Pancreas (tissue), 10 donors: ENCODE measurements around the gene GRIA4. TPM values are rescaled to one million over a fixed set of nuclear protein-coding genes. Genes with fewer than 3 reads are reported as not detected.
"Not testable (repeated sequence)": the region's sequence is repeated elsewhere in the genome, so short reads cannot be mapped to it uniquely, and the experiment has no call there.

Experiments used
- ATAC-seq, 4 donors: fragments of 200-7000 bp; cut with Tn5 transposase; one replicate each; pipeline versions ENCODE4 v1.8.0 to v1.9.1; 2020; ENCODE audit warnings: mild to moderate bottlenecking in 4 of 4, moderate library complexity in 4 of 4
- DNase-seq, 6 donors: peaks; one replicate each; pipeline ENCODE4 v3.0.0-alpha.2; 2020
- FAIRE-seq: peaks from 2 replicates; lab custom pipeline; 2012; peaks lifted over from hg19 to GRCh38; lab: Jason Lieb, UNC
- H3K27ac ChIP-seq, 4 donors: fragments of 200-600 bp; sonication (generic); 1 replicate in 3 of 4; 2 replicates in 1 of 4; pipeline versions ENCODE4 v1.5.0 to v1.8.0; 2020
- H3K27me3 ChIP-seq, 4 donors: fragments of 200-600 bp; one replicate each; pipeline ENCODE4 v1.8.0; 2021
- H3K36me3 ChIP-seq, 3 donors: fragments of 200-600 bp; sonication (generic) in 1 of 3; one replicate each; pipeline versions ENCODE4 v1.5.0 to v1.8.0; 2020 to 2021
- H3K4me1 ChIP-seq, 3 donors: fragments of 200-600 bp; one replicate each; pipeline ENCODE4 v1.8.0; 2021
- H3K4me3 ChIP-seq, 4 donors: fragments of 200-600 bp; sonication (generic) in 2 of 4; one replicate each; pipeline versions ENCODE4 v1.5.0 to v1.8.0; 2020 to 2021
- H3K9me3 ChIP-seq, 4 donors: fragments of 200-600 bp; one replicate each; pipeline ENCODE4 v1.8.0; 2021
- WGBS, 2 donors: extraction: QIAGEN DNeasy Blood & Tissue Kit; methylation state at CpG; one replicate each; pipeline ENCODE4 v1.1.7; 2013; 5-methylcytosine and 5-hydroxymethylcytosine counted together
- intact Hi-C, 3 donors: fragments of 100-400 bp; cut with DNase I; formaldehyde crosslinking; loops; one replicate each; pipeline versions ENCODE4 v1.11.1 to v1.14.2; 2022
- polyA plus RNA-seq, 2 donors: library from polyadenylated mRNA; stranded (reverse); fragments of 200-250 nt; gene quantifications; one replicate each; pipeline ENCODE4 v1.2.3, GENCODE V29; 2013
- total RNA-seq, 6 donors: library from RNA; stranded (reverse); fragmentation: NEBNext Ultra II Directional in 4 of 6; extraction: Animal tissue kit (Norgen Biotek cat#: 25700) in 4 of 6; gene quantifications; one replicate each; pipeline versions ENCODE4 v1.2.1 to v1.2.4, GENCODE V29; 2021 to 2023
- TF ChIP-seq, protein P1 (sequence below), 4 donors: fragments of 200-600 bp; sonication (generic) in 3 of 4; IDR thresholded peaks; one replicate each; pipeline versions ENCODE4 v1.5.0 to v1.8.0; 2021; ENCODE audit warnings: antibody characterized with exemption in 4 of 4
- donor health status: healthy with polysubstance abuse.
- donor health status: DM: no; HTN: no; CAD: no; lungs with moderate emphysema.
- donor health status: DM: no; HTN: no; CAD: no.
- donor health status: control.
- donor health status: control.
- donor health status: Bipolar disorder and iron deficiency.
- donor health status: DM: yes; HTN: yes; CAD: no.
- donor health status: DM: no; HTN: no; CAD: no.
- donor health status: DM: no; HTN: no; CAD: no.
- donor health status: DM: yes; HTN: yes; CAD: no.

GRIA4 gene
- total and polyA plus RNA-seq, 8 donors: 0.22 to 2.4 (median 1.2) TPM

DNA sequence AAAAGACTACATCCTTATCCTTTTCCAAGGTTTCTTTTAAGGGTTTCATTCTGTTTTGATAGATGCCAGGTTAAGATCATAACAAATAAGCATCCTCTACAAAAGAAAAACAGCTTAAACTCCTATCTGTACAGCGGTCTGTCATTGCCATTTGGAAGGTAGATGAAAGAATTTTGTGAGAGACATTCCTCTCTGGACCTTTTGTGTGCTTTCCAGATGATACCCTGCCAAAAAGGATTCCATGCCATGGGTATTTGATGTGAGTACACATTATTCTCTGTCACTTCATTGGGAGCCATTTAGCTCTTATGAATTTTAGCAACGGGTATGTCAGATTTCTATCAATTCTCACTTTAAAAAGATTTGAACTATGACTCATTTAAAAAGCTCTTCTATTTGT is 153.7 kb downstream of the GRIA4 start:
- TF ChIP-seq, protein P1, sequence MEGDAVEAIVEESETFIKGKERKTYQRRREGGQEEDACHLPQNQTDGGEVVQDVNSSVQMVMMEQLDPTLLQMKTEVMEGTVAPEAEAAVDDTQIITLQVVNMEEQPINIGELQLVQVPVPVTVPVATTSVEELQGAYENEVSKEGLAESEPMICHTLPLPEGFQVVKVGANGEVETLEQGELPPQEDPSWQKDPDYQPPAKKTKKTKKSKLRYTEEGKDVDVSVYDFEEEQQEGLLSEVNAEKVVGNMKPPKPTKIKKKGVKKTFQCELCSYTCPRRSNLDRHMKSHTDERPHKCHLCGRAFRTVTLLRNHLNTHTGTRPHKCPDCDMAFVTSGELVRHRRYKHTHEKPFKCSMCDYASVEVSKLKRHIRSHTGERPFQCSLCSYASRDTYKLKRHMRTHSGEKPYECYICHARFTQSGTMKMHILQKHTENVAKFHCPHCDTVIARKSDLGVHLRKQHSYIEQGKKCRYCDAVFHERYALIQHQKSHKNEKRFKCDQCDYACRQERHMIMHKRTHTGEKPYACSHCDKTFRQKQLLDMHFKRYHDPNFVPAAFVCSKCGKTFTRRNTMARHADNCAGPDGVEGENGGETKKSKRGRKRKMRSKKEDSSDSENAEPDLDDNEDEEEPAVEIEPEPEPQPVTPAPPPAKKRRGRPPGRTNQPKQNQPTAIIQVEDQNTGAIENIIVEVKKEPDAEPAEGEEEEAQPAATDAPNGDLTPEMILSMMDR (IDR thresholded peaks at IDR 0.05): no peak
- H3K4me1 ChIP-seq: no peaks in the 10 kb centered on the region
- H3K27ac ChIP-seq: no peak overlapping the region
- no peaks in the 10 kb centered on the region for H3K27me3 ChIP-seq
- no peaks in the 10 kb centered on the region for H3K36me3 ChIP-seq
- intact Hi-C loops: no loop called here
- DNase-seq (no peak), ATAC-seq (no peak), FAIRE-seq (no peak)
- 76 to 81% methylated on average over 2 of the region's 2 CpGs for WGBS, 2 donors
- H3K4me3 ChIP-seq: no peak overlapping the region
- no peaks in the 10 kb centered on the region for H3K9me3 ChIP-seq

DNA sequence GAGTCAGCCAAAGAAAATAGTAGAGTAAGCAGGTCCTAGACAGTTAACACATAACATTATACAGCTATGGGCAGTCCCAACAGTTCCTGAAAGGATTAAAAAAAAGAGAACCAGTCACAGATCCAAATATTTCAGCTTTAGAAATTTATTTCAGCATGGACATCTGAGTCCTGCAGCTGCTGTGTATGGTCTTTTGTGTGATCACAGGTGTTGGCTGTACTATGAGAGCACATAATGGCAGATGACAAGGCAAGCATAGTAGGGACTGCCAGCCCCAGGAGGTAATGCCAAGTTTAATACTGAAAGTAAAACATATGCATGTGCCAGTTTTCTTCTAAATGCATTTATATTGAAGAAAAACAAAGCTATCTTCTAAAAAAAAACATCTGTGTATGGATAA is 158.1 kb downstream of the GRIA4 start:
- no peak for DNase-seq
- Histone ChIP-seq H3K4me3 (no peak overlapping the region), H3K36me3 (no peaks in the 10 kb centered on the region), H3K27ac (no peak overlapping the region), H3K27me3 (no peaks in the 10 kb centered on the region), H3K4me1 (no peaks in the 10 kb centered on the region), H3K9me3 (no peaks in the 10 kb centered on the region)
- ATAC-seq: no peak
- intact Hi-C loops: no loop called here
- FAIRE-seq: no peak
- TF ChIP-seq, protein P1 (IDR thresholded peaks at IDR 0.05): no peak

DNA sequence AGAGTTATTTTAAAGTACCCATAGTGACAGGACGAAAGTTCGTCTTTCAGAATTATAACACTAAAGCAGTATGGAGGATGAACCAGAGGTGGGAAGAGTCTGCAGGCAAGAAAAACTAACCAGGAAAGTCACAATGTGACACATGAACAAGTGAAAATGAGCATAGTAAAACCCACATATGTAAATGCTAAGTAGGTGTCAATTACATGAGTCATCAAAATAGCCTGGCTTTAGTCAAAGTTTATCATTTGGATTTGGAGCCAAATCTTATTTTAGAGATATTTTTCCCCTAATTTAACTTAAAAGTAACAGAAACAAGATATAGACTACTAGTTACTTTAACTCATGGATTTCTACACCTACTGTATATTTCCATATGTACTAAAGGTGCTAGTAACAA is 159.8 kb downstream of the GRIA4 start:
- ATAC-seq (no peak), DNase-seq (no peak), FAIRE-seq (no peak)
- Histone ChIP-seq H3K4me3 (no peak overlapping the region), H3K36me3 (no peaks in the 10 kb centered on the region), H3K27me3 (no peaks in the 10 kb centered on the region), H3K4me1 (no peaks in the 10 kb centered on the region), H3K9me3 (no peaks in the 10 kb centered on the region), H3K27ac (no peak overlapping the region)
- 78 to 82% methylated on average over 2 of the region's 2 CpGs for WGBS, 2 donors
- TF ChIP-seq, protein P1 (IDR thresholded peaks at IDR 0.05): no peak
- intact Hi-C loops: no loop called here

DNA sequence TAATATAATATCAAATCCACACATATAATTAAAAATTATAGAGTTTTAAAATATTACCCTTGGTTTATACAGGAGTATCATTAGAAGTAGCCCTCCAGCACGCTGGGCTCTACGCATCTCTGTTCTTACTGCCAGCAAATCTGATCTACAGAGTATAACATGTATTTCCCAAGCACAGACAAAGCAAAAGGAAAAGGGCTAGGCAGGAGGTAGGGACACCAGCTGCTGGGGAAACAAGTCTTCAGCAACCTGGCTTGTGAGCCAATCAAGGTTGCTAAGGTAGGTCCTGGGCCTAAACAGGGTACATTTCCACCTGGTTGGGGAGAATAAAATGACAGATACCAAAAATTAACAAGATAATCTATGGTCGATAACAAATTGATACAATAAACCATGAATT is 163.6 kb downstream of the GRIA4 start:
- H3K4me1 ChIP-seq, H3K27ac ChIP-seq, H3K4me3 ChIP-seq, intact Hi-C loops, H3K9me3 ChIP-seq, DNase-seq, H3K27me3 ChIP-seq, FAIRE-seq, ATAC-seq, H3K36me3 ChIP-seq: not testable (repeated sequence)
- 82 to 87% methylated on average over 3 of the region's 3 CpGs for WGBS, 2 donors

DNA sequence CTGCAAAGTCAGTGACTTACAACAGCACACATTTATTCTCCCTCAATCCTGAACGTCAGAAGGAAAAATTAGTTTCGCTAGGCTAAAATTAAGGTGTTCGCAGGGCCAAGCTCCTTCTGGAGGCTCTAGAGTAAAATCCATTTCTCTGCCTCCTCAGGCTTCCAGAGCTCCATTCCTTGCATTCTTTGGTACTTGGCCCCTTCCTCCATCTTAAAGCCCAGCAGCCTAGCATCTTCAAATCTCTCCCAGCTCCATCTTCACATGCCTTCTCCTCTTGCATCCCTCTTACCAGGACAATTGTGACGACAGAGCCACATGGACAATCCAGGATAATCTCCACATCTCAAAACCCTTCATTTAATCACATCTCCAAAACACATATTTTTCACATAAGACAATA is 165.0 kb downstream of the GRIA4 start:
- intact Hi-C loops: no loop called here
- Histone ChIP-seq H3K27me3 (no peaks in the 10 kb centered on the region), H3K4me3 (no peak overlapping the region), H3K9me3 (no peaks in the 10 kb centered on the region), H3K4me1 (no peaks in the 10 kb centered on the region), H3K36me3 (no peaks in the 10 kb centered on the region), H3K27ac (no peak overlapping the region)
- WGBS, 2 donors: 67 to 70% methylated on average over 4 of the region's 4 CpGs
- TF ChIP-seq, protein P1 (IDR thresholded peaks at IDR 0.05): no peak
- no peak for FAIRE-seq
- ATAC-seq: no peak
- DNase-seq: no peak
